Stimulated activated effector memory CD8-positive, alpha-beta T cell treated with anti-CD3 and anti-CD28 coated beads, Interleukin-12 subunit alpha, Interleukin-12 subunit beta, amount 100 ng/mL, for 72 hours (primary cell): ENCODE data around the gene CLIC1.
A peak's percentile ranks its signal among the peaks of the same experiment; 100 is the strongest.
"Not testable (repeated sequence)": the region's sequence is repeated elsewhere in the genome, so short reads cannot be mapped to it uniquely, and the experiment has no call there.

Source experiments
- ATAC-seq: fragments of 150-1000 bp; cut with Tn5 transposase; 2 replicates; pipeline ENCODE4 v1.10.0; 2021
- DNase-seq, 2 donors: peaks; one replicate each; pipeline ENCODE4 v3.0.0; 2021 to 2022; ENCODE audit warnings: low spot score in 2 of 2
- H3K27ac Mint-ChIP-seq: one replicate; pipeline ENCODE4 v1.8.0; 2022; ENCODE audit warnings: mild to moderate bottlenecking, mixed read lengths
- H3K36me3 Mint-ChIP-seq: one replicate; pipeline ENCODE4 v1.8.0; 2022; ENCODE audit warnings: mild to moderate bottlenecking, mixed read lengths
- H3K4me1 Mint-ChIP-seq: one replicate; pipeline ENCODE4 v1.8.0; 2022; ENCODE audit warnings: mixed read lengths
- H3K4me3 Mint-ChIP-seq: one replicate; pipeline ENCODE4 v1.8.0; 2022; ENCODE audit warnings: mild to moderate bottlenecking, mixed read lengths
- H3K9me3 Mint-ChIP-seq: one replicate; pipeline ENCODE4 v1.8.0; 2022; ENCODE audit warnings: mixed read lengths

The CLIC1 gene

DNA sequence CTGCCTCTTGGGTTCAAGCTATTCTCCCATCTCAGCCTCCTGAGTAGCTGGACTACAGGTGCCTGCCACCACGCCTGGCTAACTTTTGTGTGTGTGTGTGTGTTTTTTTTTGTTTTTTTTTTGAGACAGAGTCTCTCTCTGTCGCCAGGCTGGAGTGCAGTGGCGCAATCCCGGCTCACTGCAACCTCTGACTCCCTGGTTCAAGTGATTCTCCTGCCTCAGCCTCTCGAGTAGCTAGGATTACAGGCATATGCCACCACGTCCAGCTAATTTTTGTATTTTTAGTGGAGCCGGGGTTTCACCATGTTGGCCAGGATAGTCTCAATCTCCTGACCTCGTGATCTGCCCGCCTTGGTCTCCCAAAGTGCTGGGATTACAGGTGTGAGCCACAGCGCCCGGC, 27.2 kb downstream of the CLIC1 start:
- H3K27ac Mint-ChIP-seq, H3K9me3 Mint-ChIP-seq, ATAC-seq, H3K4me3 Mint-ChIP-seq, DNase-seq, H3K36me3 Mint-ChIP-seq: not testable (repeated sequence)
- peaks cover 18% of the 10 kb centered on the region for H3K4me1 Mint-ChIP-seq

DNA sequence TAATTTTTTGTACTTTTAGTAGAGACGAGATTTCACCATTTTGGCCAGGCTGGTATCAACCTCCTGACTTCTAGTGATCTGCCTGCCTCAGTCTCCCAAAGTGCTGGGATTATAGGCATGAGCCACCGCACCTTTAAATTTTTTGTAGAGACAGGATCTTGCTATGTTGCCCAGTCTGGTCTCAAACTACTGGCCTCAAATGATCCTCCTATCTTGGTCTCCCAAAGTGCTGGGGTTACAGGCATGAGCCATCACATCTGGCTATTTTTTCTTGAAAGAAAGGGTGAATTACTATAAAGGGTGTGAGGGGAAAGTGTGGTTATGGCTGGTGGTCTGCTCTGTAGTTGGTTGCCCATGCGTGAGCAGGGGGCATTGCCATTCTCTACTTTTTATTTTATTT, 28.1 kb downstream of the CLIC1 start:
- ATAC-seq, result no peak
- no peaks in the 10 kb centered on the region for H3K9me3 Mint-ChIP-seq
- H3K27ac Mint-ChIP-seq, result no peak overlapping the region
- H3K4me3 Mint-ChIP-seq, result no peak overlapping the region
- peaks cover 22% of the 10 kb centered on the region for H3K4me1 Mint-ChIP-seq
- no peak for DNase-seq
- H3K36me3 Mint-ChIP-seq, result no peaks in the 10 kb centered on the region

DNA sequence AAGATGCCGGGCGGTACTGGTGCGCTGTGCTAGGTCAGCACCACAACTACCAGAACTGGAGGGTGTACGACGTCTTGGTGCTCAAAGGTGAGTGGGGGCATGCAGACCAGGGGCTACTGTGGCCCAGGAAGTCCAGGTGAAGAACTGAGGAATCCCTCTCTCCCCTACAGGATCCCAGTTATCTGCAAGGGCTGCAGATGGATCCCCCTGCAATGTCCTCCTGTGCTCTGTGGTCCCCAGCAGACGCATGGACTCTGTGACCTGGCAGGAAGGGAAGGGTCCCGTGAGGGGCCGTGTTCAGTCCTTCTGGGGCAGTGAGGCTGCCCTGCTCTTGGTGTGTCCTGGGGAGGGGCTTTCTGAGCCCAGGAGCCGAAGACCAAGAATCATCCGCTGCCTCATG, 28.6 kb downstream of the CLIC1 start:
- H3K4me1 Mint-ChIP-seq, result peaks cover 24% of the 10 kb centered on the region
- peaks cover 2% of the 10 kb centered on the region for H3K36me3 Mint-ChIP-seq
- no peak overlapping the region for H3K27ac Mint-ChIP-seq
- H3K9me3 Mint-ChIP-seq, result no peaks in the 10 kb centered on the region
- DNase-seq, result no peak
- H3K4me3 Mint-ChIP-seq, result no peak overlapping the region
- ATAC-seq, result no peak

DNA sequence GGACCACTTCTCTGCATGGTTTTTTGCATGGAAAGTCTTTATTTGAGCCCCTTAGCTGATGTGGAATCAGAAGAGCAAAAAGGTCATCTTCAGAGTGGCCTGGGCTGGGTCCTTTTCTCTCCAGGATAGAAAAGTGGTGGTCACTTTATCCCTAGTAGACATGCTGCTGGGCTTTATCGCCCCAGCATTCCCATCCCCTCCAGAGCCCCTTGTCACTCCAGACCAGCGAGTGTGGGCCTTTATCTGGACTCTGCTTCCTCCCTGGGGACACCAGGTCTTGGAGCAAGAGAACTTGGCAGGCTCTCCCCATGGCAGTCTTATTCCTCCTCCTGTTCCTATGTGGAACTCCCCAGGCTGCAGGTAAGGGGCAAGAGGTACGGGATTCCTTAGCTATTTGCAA, 29.7 kb downstream of the CLIC1 start, which contains the start of gene LY6G6F:
Gene LY6G6F (plus strand): TSS at position 268 of the 400 bp plus-strand sequence. CDS start 41 bp downstream, at position 309.
- H3K4me1 Mint-ChIP-seq, result peaks cover 29% of the 10 kb centered on the region
- no peak within 1 kb of the TSS for H3K27ac Mint-ChIP-seq

DNA sequence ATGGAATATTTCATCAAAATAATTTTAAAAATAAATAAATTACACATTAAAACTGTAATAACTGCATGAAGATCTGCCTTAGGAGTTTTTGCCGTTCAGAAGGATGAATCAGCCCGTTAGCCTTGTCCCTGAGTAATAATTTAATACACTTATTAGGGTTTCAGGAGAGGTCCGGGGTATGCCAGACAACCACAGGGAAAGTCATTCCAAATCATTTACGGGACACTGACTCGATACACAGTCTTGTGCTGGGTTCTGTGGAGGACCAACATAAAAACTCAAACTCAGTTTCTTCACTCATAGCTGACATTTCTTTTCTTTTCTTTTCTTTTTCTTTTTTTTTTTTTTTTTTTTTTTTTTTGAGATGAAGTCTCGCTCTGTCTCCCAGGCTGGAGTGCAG, 30.4 kb downstream of the CLIC1 start:
- no peak for DNase-seq
- Mint-ChIP-seq H3K9me3 (no peaks in the 10 kb centered on the region), H3K4me3 (no peak overlapping the region), H3K4me1 (peaks cover 29% of the 10 kb centered on the region), H3K36me3 (peaks cover 15% of the 10 kb centered on the region), H3K27ac (no peak overlapping the region)
- no peak for ATAC-seq

More for the DNA sequence above, 29.7 kb downstream of the CLIC1 start, which contains the start of gene LY6G6F:
- Mint-ChIP-seq H3K36me3 (peaks cover 8% of the 10 kb centered on the region), H3K9me3 (no peaks in the 10 kb centered on the region), H3K4me3 (no peak within 1 kb of the TSS)
- no peak for ATAC-seq
- DNase-seq, result no peak

DNA sequence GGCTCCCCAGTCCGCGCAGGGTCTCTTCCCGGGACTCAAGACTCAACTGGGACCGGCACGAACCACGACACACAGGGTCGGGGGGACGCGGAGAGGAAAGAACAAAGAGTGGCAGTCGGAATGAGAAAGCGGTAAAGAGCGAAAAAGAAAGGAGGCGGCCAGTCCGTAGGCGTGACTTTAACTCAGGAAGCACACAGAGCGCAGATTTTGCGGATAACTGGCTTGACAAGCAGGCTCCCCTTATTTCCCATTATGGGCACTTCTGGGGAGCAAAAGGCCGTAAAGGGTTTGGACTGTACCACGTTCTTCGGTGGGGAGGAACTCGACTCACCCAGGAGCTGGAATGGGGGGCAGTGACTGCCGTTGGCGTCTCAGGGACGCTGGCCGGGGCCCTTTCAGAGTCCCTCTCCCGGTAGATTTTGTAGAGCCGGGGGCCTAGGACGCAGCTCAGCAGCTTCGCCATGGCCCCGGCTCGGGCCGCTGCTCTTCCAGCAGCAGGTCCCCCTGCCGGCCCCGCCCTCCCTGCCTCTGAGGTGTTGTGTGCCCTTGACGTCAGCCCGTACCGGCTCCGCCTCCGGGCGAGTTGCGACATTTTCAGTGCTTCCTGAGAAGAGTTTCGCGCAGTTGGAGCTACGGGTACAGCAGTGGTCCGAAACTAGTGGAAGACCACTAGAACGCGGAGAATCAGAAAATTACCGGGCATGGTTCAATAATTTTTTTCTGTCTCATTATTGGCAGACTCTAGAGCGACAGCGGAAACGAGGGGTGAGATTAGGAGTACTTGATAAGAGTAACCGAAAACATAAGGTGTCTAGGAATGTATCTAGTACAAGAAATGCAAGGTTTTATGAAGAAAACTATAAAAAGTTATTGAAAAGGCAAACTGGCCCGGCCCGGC, 33.3 kb downstream of the CLIC1 start, which contains the start of gene ABHD16A:
Gene ABHD16A (minus strand): TSS at position 506 of the 898 bp plus-strand sequence. CDS start 43 bp downstream, at position 463.
- ATAC-seq, result peak; percentile 97
- peak; percentile 85 to 95 for DNase-seq
- Mint-ChIP-seq H3K36me3 (peaks cover 44% of the 10 kb centered on the region), H3K4me1 (peaks cover 26% of the 10 kb centered on the region), H3K27ac (peak within 1 kb of the TSS; percentile 95), H3K9me3 (no peaks in the 10 kb centered on the region), H3K4me3 (peak within 1 kb of the TSS; percentile 94)

DNA sequence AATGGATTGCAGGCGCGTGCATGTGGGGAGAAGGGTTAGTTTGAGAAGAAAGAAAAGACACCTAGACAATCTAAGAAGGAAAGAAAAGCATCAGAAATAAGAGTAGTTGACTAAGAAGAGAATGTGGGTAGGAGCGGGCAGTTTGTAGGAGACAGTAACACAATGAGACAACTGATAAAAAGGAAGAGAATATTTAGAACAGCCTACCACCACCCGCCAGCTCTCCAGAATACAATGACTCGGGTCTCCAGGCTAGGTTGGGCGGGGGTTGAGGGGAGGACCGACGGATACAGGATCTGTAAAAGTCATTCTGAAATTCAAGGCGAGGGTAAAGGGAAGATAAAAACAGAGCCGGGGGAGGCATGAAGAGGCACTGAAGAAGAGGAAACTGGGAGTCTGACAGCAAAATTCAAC, 33.9 kb downstream of the CLIC1 start:
- H3K9me3 Mint-ChIP-seq, result no peaks in the 10 kb centered on the region
- peaks cover 33% of the 10 kb centered on the region for H3K4me1 Mint-ChIP-seq
- peaks cover 50% of the 10 kb centered on the region for H3K36me3 Mint-ChIP-seq
- H3K4me3 Mint-ChIP-seq, result peak overlapping the region; percentile 94
- no peak for DNase-seq
- ATAC-seq, result peak; percentile 27
- peak overlapping the region; percentile 95 for H3K27ac Mint-ChIP-seq

DNA sequence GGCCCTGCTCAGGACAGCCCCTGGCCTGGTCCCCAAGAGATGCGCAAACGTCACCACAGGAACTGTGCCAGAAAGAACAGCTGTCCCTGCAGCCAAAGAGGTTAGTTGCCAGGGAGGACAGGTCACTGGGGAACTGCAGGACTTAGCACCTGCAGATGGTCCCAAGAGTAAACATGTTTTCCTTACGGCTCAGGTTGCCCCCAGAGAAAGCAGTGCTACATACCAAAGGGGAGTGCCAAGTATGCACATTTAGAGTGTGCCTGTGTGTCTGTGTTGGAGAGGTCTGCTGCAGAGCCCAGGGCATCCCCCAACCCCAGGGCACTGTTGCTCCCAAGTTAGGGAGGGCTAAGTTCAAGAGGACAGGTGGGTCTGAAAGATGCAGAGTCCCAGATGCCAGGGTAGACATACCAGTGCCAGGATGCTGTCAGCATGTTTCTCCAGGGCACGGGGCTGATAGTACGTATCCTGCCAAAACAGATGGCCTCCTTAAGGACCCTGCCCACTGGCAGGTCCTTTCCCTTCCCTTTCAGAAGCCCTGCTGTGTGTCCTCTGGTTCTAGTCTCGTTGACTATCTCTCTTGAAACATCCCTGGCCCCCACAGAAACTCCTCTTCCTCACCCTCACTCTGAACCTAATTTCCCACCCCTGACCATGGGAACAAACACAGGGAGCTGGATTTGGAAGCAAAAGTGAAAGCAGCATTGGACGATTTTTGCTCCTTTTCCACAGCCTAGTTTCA, 34.5 kb downstream of the CLIC1 start:
- DNase-seq (no peak), ATAC-seq (no peak)

DNA sequence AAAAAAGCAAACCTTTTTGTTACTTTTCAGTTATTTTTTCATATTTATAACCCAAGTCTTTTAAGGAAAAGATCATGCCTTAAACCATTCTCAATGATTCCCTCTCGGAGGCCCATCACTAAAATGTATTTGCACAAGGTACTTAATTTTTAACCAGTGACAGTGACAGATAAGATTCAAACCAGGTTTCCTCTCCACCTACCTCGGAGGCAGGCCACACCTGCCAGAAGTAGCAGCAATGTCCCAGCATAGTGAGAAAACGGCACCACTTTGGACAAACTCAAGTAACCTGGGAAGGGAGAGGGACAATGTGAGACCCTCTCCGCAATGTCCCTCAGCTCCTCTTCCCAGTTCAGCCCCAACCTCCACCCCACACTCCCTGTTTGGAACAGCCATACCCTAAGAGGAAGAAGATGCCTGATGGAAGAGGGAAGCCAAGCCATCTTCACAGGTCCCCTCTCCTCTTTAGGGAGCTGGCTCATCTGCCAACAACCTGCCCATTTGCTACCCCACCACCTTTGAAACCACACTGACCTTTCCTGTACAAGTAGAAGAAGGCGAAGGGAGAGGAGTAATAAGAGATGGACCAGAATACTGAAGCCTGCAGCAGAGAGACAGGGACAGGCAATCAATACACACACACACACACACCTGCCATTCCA, 35.5 kb downstream of the CLIC1 start:
- Mint-ChIP-seq H3K4me3 (peak overlapping the region; percentile 94), H3K27ac (peak overlapping the region; percentile 95)

More for the DNA sequence above, 34.5 kb downstream of the CLIC1 start:
- Mint-ChIP-seq H3K4me3 (peak overlapping the region; percentile 94), H3K4me1 (peaks cover 38% of the 10 kb centered on the region), H3K9me3 (no peaks in the 10 kb centered on the region), H3K36me3 (peaks cover 56% of the 10 kb centered on the region), H3K27ac (peak overlapping the region; percentile 95)

DNA sequence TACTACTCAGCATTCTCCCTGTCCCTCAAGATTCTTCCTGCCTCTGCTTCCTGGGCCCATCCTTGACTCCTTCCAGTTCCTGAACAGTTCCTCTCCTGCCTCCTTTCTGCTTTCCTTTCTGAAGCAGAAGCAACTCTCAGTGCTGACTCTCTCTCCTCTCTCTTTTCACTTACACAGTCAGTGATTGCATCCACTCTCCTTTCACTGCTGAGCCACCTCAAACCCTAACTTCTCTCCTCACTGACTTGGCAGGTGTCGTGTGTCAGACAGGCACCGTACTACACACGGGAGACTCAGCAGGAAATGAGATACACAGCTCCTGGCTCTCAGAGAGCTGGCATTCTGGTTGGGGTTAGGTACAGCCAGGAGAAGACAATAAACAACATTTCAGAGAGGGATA, 38.8 kb downstream of the CLIC1 start:
- Mint-ChIP-seq H3K36me3 (peaks cover 95% of the 10 kb centered on the region), H3K9me3 (no peaks in the 10 kb centered on the region)
- no peak for DNase-seq

More for the DNA sequence above, 35.5 kb downstream of the CLIC1 start:
- no peak for DNase-seq
- ATAC-seq, result no peak
- no peaks in the 10 kb centered on the region for H3K9me3 Mint-ChIP-seq
- peaks cover 66% of the 10 kb centered on the region for H3K36me3 Mint-ChIP-seq
- peaks cover 38% of the 10 kb centered on the region for H3K4me1 Mint-ChIP-seq

DNA sequence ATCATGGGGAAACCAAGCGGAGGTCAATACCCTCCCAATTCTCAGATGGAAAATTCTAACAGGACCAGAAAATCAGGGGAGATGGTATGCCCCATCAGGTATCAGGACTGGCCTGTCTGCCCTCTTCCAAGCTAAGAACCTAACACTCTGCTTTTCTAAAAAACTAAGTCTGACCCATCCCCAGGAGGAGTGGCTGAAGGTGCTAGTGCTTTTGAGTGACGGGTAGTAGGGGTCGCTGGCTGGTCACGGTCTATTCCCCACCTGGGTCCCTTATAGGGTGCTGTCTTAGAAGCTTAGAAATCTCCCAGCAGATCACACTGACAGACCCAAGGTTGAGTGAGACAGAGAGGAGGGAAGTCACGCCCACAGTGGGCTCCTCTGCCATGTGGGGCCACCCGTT, 42.8 kb downstream of the CLIC1 start:
- ATAC-seq, result no peak
- Mint-ChIP-seq H3K9me3 (no peaks in the 10 kb centered on the region), H3K36me3 (peaks cover 87% of the 10 kb centered on the region), H3K27ac (no peak overlapping the region), H3K4me1 (peaks cover 21% of the 10 kb centered on the region), H3K4me3 (no peak overlapping the region)
- DNase-seq, result no peak

More for the DNA sequence above, 38.8 kb downstream of the CLIC1 start:
- H3K4me3 Mint-ChIP-seq, result peak overlapping the region; percentile 3
- H3K4me1 Mint-ChIP-seq, result peaks cover 31% of the 10 kb centered on the region
- peak; percentile 85 for ATAC-seq
- peak overlapping the region; percentile 83 for H3K27ac Mint-ChIP-seq

DNA sequence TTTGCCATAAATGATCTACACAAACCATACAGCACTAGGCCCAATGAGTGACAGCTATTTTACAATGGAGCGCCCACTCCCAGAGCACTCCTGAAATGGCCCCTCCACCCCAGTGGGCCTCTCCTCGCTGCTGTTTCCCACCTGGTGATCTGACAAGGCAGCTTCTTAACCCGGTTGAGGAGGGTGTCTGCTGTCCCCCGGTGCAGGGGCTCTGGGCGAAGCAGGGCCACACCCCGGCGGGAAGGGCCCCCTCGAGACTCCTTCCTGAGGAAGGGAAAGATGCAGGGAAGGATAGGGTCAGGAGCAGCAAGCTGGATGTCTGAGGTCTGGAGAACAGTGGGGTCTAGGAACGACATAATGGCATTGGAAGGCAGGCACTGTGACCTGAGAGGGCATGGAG, 43.4 kb downstream of the CLIC1 start:
- Mint-ChIP-seq H3K9me3 (no peaks in the 10 kb centered on the region), H3K4me3 (no peak overlapping the region), H3K4me1 (peaks cover 18% of the 10 kb centered on the region), H3K27ac (no peak overlapping the region), H3K36me3 (peaks cover 87% of the 10 kb centered on the region)
- ATAC-seq (no peak), DNase-seq (no peak)

DNA sequence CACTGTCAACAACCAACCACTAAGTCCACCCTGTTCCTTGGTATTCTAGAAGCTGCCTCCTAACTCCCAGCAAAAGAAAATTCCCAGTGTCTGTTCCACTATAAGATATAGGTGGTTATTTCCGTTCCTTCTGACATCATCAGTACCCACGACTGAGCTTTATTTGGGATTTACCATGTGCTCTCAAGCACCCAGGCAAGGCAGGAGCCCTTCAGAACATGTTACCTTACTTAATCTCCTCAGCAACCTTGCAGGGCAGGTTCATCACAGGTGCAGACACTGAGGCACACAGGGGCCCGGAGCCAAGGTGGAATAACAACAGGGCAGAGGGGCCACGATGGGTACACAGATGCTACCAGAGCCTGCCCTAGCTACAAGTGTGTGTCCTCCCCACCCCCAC, 44.0 kb downstream of the CLIC1 start:
- no peak overlapping the region for H3K27ac Mint-ChIP-seq
- H3K36me3 Mint-ChIP-seq, result peaks cover 87% of the 10 kb centered on the region
- DNase-seq, result no peak
- peaks cover 13% of the 10 kb centered on the region for H3K4me1 Mint-ChIP-seq
- no peaks in the 10 kb centered on the region for H3K9me3 Mint-ChIP-seq
- no peak for ATAC-seq
- no peak overlapping the region for H3K4me3 Mint-ChIP-seq

DNA sequence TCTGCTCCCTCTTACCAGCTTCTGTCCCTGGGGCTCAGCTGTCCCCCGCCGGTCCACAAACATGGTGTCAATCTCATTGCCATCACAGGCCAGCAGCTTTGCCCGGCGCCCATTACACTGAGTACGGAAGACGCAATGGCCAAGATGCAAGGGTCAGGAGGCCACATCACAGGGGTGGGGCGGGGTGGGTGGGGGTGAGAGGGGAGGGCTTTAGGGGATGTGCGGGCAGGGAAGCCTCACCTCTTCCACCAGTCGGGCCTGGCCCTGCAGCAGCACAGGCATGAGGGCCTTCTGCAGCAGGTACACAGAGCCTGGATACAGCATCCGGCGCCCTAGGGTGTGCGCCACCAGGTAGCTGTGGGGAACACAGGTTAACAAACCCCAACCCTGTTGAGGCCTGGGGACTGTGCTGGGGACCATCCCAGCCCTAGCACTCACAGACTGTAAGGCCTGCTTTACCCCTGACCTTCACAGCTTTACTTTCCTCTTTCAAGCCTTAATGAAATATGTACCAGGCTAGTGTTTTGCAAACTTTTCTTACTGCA, 44.7 kb downstream of the CLIC1 start:
- peaks cover 87% of the 10 kb centered on the region for H3K36me3 Mint-ChIP-seq
- H3K4me1 Mint-ChIP-seq, result peaks cover 8% of the 10 kb centered on the region
- ATAC-seq (no peak), DNase-seq (no peak)
- H3K27ac Mint-ChIP-seq, result no peak overlapping the region
- H3K9me3 Mint-ChIP-seq, result no peaks in the 10 kb centered on the region
- no peak overlapping the region for H3K4me3 Mint-ChIP-seq

DNA sequence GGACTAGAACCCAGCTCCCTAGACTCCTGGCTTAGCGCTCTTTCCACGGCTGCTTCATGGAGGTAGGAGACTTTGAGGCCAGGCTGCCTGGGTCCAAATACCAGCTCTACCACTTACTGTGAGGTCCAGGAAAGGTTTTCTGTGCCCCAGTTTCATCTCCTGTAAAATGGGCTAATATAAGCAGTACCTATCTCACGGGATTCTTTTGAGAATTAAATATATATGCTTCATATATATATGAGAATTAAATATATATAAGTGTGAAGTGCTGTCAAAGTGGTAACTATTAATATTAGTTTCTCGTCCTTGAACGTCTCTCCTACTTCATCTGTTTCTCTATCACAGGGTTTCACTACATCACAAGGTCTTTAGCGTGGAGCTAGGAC, 45.3 kb downstream of the CLIC1 start:
- peaks cover 8% of the 10 kb centered on the region for H3K4me1 Mint-ChIP-seq
- H3K4me3 Mint-ChIP-seq, result no peak overlapping the region
- ATAC-seq, result no peak
- no peaks in the 10 kb centered on the region for H3K9me3 Mint-ChIP-seq
- no peak overlapping the region for H3K27ac Mint-ChIP-seq
- peaks cover 87% of the 10 kb centered on the region for H3K36me3 Mint-ChIP-seq
- DNase-seq, result no peak
